Panc1 (cell line): ENCODE results near the gene FMOD.

Source experiments
- POLR2AphosphoS5 ChIP-seq: IDR thresholded peaks from 2 replicates; pipeline ENCODE4 v1.6.1; 2012; ENCODE audit warnings: mild to moderate bottlenecking, low read depth, low read length, moderate library complexity
- SIN3A ChIP-seq: IDR thresholded peaks from 2 replicates; pipeline ENCODE4 v1.6.1; 2012; ENCODE audit warnings: low read depth, mild to moderate bottlenecking, low read length, moderate library complexity, borderline replicate concordance; ENCODE audit not compliant: insufficient read depth
- TF ChIP-seq, protein P1 (sequence below): fragments of 450-650 bp; IDR thresholded peaks from 2 replicates; pipeline ENCODE4 v1.5.1; 2017; ENCODE audit warnings: mild to moderate bottlenecking
- TF ChIP-seq, protein P2 (sequence below), 2 experiments: IDR thresholded peaks; 2 replicates each; pipeline ENCODE4 v1.6.1; 2011 to 2012; ENCODE audit warnings: low read depth in 2 of 2, control low read depth in 1 of 2, low read length in 1 of 2, mild to moderate bottlenecking in 1 of 2, moderate library complexity in 1 of 2; ENCODE audit not compliant: insufficient read depth in 1 of 2

DNA sequence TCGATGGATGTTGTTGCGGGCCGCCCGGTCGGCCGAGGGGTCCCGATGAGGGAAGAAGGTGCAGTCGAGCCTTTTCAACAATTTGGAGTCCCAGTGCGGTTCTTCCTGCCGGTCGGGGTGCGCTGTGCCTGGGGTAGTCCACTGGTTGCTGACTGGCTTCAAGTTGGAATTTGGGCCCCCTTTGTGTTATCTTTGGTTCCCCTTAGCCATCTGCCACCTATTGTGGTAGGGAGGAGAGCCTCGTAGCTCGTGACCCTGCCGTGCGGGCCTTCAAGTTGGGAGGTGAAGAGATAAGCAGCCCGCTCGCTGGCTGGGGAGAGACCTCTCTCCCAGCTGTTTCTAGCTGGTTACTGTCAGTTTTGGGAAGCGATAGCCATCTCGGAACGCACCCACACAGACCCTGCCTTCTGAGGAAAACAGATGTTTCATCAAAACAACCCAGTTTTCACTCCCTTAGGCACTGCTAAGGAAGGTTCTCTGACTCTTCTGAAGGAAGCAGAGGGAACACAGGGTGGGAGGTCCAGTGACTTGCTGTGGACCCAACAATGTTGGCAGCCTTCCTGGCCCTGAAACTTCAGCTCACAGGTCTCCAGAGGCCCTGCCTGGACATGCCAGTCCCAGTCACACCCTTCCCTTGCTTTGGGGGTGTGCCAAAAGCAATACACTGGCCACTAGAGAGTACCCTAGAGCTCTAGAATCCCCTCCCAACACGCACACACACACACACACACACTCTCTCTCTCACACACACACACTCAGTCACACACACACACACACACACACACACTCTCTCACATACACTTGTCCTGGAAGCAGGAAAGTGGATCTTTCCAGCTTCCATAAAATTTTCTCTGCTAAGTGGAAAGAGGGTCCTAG lies 44.6 kb downstream of the FMOD start:
- TF ChIP-seq, protein P1, sequence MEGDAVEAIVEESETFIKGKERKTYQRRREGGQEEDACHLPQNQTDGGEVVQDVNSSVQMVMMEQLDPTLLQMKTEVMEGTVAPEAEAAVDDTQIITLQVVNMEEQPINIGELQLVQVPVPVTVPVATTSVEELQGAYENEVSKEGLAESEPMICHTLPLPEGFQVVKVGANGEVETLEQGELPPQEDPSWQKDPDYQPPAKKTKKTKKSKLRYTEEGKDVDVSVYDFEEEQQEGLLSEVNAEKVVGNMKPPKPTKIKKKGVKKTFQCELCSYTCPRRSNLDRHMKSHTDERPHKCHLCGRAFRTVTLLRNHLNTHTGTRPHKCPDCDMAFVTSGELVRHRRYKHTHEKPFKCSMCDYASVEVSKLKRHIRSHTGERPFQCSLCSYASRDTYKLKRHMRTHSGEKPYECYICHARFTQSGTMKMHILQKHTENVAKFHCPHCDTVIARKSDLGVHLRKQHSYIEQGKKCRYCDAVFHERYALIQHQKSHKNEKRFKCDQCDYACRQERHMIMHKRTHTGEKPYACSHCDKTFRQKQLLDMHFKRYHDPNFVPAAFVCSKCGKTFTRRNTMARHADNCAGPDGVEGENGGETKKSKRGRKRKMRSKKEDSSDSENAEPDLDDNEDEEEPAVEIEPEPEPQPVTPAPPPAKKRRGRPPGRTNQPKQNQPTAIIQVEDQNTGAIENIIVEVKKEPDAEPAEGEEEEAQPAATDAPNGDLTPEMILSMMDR: no peak
- TF ChIP-seq SIN3A (no peak), POLR2AphosphoS5 (no peak)
- TF ChIP-seq, protein P2, sequence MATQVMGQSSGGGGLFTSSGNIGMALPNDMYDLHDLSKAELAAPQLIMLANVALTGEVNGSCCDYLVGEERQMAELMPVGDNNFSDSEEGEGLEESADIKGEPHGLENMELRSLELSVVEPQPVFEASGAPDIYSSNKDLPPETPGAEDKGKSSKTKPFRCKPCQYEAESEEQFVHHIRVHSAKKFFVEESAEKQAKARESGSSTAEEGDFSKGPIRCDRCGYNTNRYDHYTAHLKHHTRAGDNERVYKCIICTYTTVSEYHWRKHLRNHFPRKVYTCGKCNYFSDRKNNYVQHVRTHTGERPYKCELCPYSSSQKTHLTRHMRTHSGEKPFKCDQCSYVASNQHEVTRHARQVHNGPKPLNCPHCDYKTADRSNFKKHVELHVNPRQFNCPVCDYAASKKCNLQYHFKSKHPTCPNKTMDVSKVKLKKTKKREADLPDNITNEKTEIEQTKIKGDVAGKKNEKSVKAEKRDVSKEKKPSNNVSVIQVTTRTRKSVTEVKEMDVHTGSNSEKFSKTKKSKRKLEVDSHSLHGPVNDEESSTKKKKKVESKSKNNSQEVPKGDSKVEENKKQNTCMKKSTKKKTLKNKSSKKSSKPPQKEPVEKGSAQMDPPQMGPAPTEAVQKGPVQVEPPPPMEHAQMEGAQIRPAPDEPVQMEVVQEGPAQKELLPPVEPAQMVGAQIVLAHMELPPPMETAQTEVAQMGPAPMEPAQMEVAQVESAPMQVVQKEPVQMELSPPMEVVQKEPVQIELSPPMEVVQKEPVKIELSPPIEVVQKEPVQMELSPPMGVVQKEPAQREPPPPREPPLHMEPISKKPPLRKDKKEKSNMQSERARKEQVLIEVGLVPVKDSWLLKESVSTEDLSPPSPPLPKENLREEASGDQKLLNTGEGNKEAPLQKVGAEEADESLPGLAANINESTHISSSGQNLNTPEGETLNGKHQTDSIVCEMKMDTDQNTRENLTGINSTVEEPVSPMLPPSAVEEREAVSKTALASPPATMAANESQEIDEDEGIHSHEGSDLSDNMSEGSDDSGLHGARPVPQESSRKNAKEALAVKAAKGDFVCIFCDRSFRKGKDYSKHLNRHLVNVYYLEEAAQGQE (IDR thresholded peaks at IDR 0.05; ENCODE audit: insufficient read depth in 1 of 2, low read depth in 2 of 2, low read length in 1 of 2): no peak
